Mesendoderm (in vitro differentiated cells): ENCODE measurements around the gene MIA2.
"Not testable (repeated sequence)": the region's sequence is repeated elsewhere in the genome, so short reads cannot be mapped to it uniquely, and the experiment has no call there.

ENCODE experiments used
- DNase-seq: peaks from one replicate; pipeline ENCODE4 v3.0.0; 2013
- H2AK5ac ChIP-seq: 2 replicates; pipeline ENCODE4 v1.6.1; 2013; ENCODE audit warnings: low read length, inconsistent platforms
- H2BK120ac ChIP-seq: 2 replicates; pipeline ENCODE4 v1.6.1; 2013; ENCODE audit warnings: low read depth, mild to moderate bottlenecking, low read length, moderate library complexity, mixed read lengths
- H2BK15ac ChIP-seq: replicated peaks from 2 replicates; pipeline ENCODE4 v1.6.1; 2013; ENCODE audit warnings: low read depth, mild to moderate bottlenecking, moderate library complexity
- H2BK5ac ChIP-seq: 2 replicates; pipeline ENCODE4 v1.6.1; 2013; ENCODE audit warnings: low read length, inconsistent platforms
- H3K18ac ChIP-seq: 2 replicates; pipeline ENCODE4 v1.6.1; 2013; ENCODE audit warnings: mild to moderate bottlenecking, low read length, mixed read lengths
- H3K23ac ChIP-seq: one replicate; pipeline ENCODE4 v1.6.1; 2013; ENCODE audit warnings: low read length
- H3K27ac ChIP-seq: 2 replicates; pipeline ENCODE4 v1.5.1; 2013; ENCODE audit warnings: low read depth, mild to moderate bottlenecking, inconsistent platforms, low read length, moderate library complexity
- H3K27me3 ChIP-seq: 2 replicates; pipeline ENCODE4 v1.6.1; 2013; ENCODE audit warnings: low read length, control low read depth, mild to moderate bottlenecking, inconsistent platforms; ENCODE audit not compliant: insufficient read depth, poor library complexity
- H3K36me3 ChIP-seq: 2 replicates; pipeline ENCODE4 v1.6.1; 2013; ENCODE audit warnings: low read length, inconsistent platforms; ENCODE audit not compliant: control insufficient read depth, insufficient read depth
- H3K4ac ChIP-seq: one replicate; pipeline ENCODE4 v1.6.1; 2013; ENCODE audit warnings: low read depth, mild to moderate bottlenecking, low read length, moderate library complexity
- H3K4me1 ChIP-seq: 2 replicates; pipeline ENCODE4 v1.6.1; 2013; ENCODE audit warnings: low read depth, low read length, inconsistent platforms; ENCODE audit not compliant: control insufficient read depth
- H3K4me2 ChIP-seq: 2 replicates; pipeline ENCODE4 v1.6.1; 2013; ENCODE audit warnings: low read length
- H3K4me3 ChIP-seq: 2 replicates; pipeline ENCODE4 v1.5.1; 2013; ENCODE audit warnings: mild to moderate bottlenecking, low read length
- H3K56ac ChIP-seq: one replicate; pipeline ENCODE4 v1.6.1; 2013; ENCODE audit warnings: low read length
- H3K79me1 ChIP-seq: 2 replicates; pipeline ENCODE4 v1.6.1; 2013; ENCODE audit warnings: low read length, inconsistent platforms
- H3K79me2 ChIP-seq: 2 replicates; pipeline ENCODE4 v1.6.1; 2013; ENCODE audit warnings: mild to moderate bottlenecking, low read length; ENCODE audit not compliant: control insufficient read depth, insufficient read depth
- H3K9ac ChIP-seq: 2 replicates; pipeline ENCODE4 v1.6.1; 2013; ENCODE audit warnings: low read length, inconsistent platforms
- H4K5ac ChIP-seq: one replicate; pipeline ENCODE4 v1.6.1; 2013; ENCODE audit warnings: low read length
- H4K8ac ChIP-seq: one replicate; pipeline ENCODE4 v1.6.1; 2013; ENCODE audit warnings: low read depth, mild to moderate bottlenecking, control low read depth, low read length, moderate library complexity
- WGBS: extraction: QIAGEN DNeasy Blood & Tissue Kit; methylation state at CpG from one replicate; pipeline ENCODE4 v1.1.7; 2013; ENCODE audit warnings: low lambda C conversion rate, missing lambda C conversion rate; ENCODE audit not compliant: insufficient coverage; ENCODE audit errors: extremely low coverage; 5-methylcytosine and 5-hydroxymethylcytosine counted together

MIA2 gene

DNA sequence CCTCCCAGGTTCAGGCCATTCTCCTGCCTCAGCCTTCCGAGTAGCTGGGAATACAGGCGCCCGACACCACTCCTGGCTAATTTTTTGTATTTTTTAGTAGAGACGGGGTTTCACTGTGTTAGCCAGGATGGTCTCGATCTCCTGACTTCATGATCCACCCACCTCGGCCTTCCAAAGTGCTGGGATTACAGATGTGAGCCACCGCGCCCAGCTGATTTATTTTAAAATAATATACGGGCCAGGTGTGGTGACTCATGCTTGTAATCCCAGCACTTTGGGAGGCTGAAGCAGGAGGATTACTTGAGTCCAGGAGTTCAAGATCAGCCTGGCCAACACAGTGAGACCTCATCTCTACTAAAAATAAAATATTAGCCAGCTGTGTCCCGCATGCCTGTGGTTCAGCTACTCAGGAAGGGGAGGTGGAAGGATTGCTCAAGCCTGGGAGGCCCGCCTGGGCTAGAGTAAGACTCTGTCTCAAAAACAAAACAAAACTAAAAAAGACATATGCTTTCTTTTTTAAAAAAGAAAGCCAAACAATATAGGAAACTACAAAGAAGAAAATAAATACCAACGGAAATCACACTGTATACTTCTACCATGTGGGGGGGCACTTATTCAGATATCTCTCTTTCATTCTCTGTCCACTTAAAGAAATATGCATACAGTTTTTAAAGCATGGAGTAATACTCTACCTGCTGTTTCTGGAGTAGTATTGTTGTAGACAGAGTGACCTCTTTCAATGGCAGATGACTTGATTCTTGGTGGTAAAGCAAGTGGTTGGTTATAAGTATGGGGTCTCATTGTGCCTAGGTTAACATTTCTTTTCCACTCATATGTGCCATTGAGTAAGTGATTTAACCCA lies 930 bp upstream of the MIA2 start:
- no peaks in the 10 kb centered on the region for H3K79me1 ChIP-seq
- no peaks in the 10 kb centered on the region for H3K36me3 ChIP-seq
- no peak overlapping the region for H4K5ac ChIP-seq
- H3K18ac ChIP-seq = no peak overlapping the region
- H3K4ac ChIP-seq = no peak overlapping the region
- no peak overlapping the region for H3K27ac ChIP-seq
- H3K9ac ChIP-seq = no peak overlapping the region
- no peak overlapping the region for H3K56ac ChIP-seq
- no peak overlapping the region for H4K8ac ChIP-seq
- no peaks in the 10 kb centered on the region for H3K27me3 ChIP-seq
- H3K79me2 ChIP-seq = no peaks in the 10 kb centered on the region
- no CpG with 5 or more reads among the region's 12 CpGs for WGBS
- DNase-seq = no peak
- H3K4me3 ChIP-seq = no peak overlapping the region
- H3K4me1 ChIP-seq = no peaks in the 10 kb centered on the region
- H2BK5ac ChIP-seq = no peak overlapping the region
- H2AK5ac ChIP-seq = no peak overlapping the region
- no peak overlapping the region for H2BK15ac ChIP-seq
- H2BK120ac ChIP-seq = no peak overlapping the region
- no peak overlapping the region for H3K4me2 ChIP-seq
- H3K23ac ChIP-seq = no peak overlapping the region

DNA sequence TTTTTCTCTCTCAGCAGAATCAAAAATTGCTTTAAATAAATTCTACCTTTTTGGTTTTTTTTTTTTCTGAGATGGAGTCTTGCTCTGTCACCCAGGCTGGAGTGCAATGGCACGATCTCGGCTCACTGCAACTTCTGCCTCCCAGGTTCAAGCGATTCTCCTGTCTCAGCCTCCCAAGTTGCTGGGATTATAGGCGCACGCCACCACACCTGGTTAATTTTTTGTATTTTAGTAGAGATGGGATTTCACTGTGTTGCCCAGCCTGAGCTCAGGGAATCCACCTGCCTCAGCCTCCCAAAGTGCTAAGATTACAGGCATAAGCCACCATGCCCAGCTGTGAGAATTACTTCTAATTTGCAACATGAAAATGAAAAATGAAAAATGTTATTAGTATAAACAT lies 1.3 kb downstream of the MIA2 start:
- not testable (repeated sequence) for H4K8ac ChIP-seq, H3K79me1 ChIP-seq, H2BK5ac ChIP-seq, H2AK5ac ChIP-seq, H3K18ac ChIP-seq, H3K36me3 ChIP-seq, H3K27ac ChIP-seq, H2BK120ac ChIP-seq, H3K4ac ChIP-seq, H4K5ac ChIP-seq, H3K4me3 ChIP-seq, H2BK15ac ChIP-seq, DNase-seq, H3K4me2 ChIP-seq, H3K56ac ChIP-seq, H3K23ac ChIP-seq, H3K27me3 ChIP-seq, H3K79me2 ChIP-seq, H3K4me1 ChIP-seq, H3K9ac ChIP-seq
- WGBS = no CpG with 5 or more reads among the region's 5 CpGs

DNA sequence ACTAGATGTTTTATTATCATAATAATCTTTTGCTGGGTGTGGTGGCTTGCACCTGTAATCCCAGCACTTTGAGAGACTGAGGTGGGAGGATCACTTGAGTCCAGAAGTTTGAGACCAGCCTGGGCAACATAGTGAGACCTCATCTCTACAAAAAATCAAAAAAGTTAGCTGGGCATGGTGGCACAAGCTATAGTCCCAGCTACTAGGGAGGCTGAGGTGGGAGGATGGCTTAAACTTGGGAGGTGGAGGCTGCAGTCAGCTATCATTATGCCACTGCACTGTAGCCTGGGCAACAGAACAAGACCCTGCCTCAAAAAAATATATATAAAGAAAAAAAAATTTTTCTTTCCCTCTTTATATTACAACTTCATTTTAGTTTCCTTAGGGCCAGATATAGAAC lies 1.8 kb downstream of the MIA2 start:
- H3K23ac ChIP-seq, H3K4ac ChIP-seq, H2BK5ac ChIP-seq, H3K56ac ChIP-seq, H4K8ac ChIP-seq, H3K4me1 ChIP-seq, H3K9ac ChIP-seq, H3K4me2 ChIP-seq, H3K27ac ChIP-seq, H2BK15ac ChIP-seq, DNase-seq, H3K36me3 ChIP-seq, H3K18ac ChIP-seq, H4K5ac ChIP-seq, H3K79me1 ChIP-seq, H3K27me3 ChIP-seq, H3K4me3 ChIP-seq, H2BK120ac ChIP-seq, H3K79me2 ChIP-seq, H2AK5ac ChIP-seq: not testable (repeated sequence)

DNA sequence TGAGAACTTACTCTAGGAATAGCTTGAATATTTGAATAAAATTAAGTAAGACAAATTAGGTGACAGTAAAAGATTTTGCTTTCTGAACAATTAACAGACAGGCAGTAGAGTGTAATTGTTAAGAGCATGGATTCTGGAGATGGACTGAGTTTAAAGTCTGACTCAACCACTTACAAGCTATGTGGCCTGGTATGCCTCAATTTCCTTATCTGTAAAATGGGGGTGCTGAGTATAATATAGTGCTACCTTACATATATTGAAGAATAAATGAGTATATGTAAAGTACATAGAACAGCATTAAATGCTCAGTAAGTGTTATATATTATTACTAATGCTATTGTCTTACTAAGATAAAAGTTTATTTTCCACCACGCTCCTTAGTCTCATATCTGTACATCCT lies 7.1 kb downstream of the MIA2 start:
- H3K4me3 ChIP-seq = no peak overlapping the region
- no peak overlapping the region for H3K18ac ChIP-seq

DNA sequence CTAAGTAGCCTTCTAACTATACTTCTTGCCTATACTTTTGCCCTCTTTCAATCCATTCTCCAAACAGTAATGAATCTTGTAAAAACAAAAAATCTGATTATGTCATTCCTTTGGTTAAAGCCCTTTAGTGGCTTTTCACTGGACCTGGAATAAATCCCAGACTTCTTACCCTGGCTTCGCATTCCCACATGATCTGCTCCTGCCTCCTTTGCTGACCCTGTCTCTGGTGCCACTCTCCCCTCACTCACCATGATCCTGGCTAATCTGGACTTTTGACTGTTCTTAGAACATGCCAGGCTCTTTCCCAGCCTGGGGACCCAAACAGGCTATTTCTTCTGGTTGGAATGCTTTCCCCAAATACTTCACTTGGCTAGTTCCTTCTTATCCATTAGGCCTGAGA lies 7.9 kb downstream of the MIA2 start:
- Histone ChIP-seq H3K4me3 (no peak overlapping the region), H3K9ac (no peak overlapping the region), H3K27ac (no peak overlapping the region), H3K4me2 (no peak overlapping the region), H4K8ac (no peak overlapping the region), H2BK5ac (no peak overlapping the region), H3K4ac (no peak overlapping the region), H4K5ac (no peak overlapping the region), H3K36me3 (no peaks in the 10 kb centered on the region), H2BK15ac (no peak overlapping the region), H3K4me1 (no peaks in the 10 kb centered on the region), H3K27me3 (no peaks in the 10 kb centered on the region), H3K56ac (no peak overlapping the region), H2AK5ac (no peak overlapping the region), H3K18ac (no peak overlapping the region), H2BK120ac (no peak overlapping the region), H3K79me2 (no peaks in the 10 kb centered on the region), H3K23ac (no peak overlapping the region), H3K79me1 (no peaks in the 10 kb centered on the region)
- WGBS = no CpG with 5 or more reads among the region's 1 CpG
- no peak for DNase-seq

More for the DNA sequence above, 7.1 kb downstream of the MIA2 start:
- Histone ChIP-seq H2AK5ac (no peak overlapping the region), H3K27ac (no peak overlapping the region), H3K4ac (no peak overlapping the region), H3K36me3 (no peaks in the 10 kb centered on the region), H3K56ac (no peak overlapping the region), H3K27me3 (no peaks in the 10 kb centered on the region), H2BK15ac (no peak overlapping the region), H3K79me1 (no peaks in the 10 kb centered on the region), H3K4me2 (no peak overlapping the region), H3K9ac (no peak overlapping the region), H2BK5ac (no peak overlapping the region), H3K4me1 (no peaks in the 10 kb centered on the region), H4K8ac (no peak overlapping the region), H2BK120ac (no peak overlapping the region), H3K23ac (no peak overlapping the region), H4K5ac (no peak overlapping the region), H3K79me2 (no peaks in the 10 kb centered on the region)
- DNase-seq = no peak
- WGBS = no CpG with 5 or more reads among the region's 1 CpG

DNA sequence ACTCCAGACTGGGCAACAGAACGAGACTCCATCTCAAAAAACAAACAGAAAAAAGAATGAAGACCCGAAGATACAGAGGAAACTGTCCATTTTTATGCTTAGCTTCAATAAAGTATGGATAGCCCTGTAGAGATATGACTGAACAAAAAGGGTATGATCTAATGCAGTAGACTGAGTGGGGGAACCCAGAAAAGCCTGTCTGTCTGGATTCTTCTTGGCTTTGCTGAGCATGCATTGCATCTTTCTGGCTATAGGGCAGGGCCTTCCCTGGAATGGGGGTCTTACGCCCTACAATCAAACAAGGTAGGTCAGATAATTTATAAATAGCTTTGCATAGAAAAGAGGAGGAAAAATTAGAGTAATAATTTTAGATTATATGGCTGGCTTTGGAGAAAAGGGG lies 10.1 kb downstream of the MIA2 start:
- Histone ChIP-seq H4K5ac (no peak overlapping the region), H3K79me2 (no peaks in the 10 kb centered on the region), H3K4ac (no peak overlapping the region), H3K27ac (no peak overlapping the region), H4K8ac (no peak overlapping the region), H2BK15ac (no peak overlapping the region), H3K4me2 (no peak overlapping the region), H3K79me1 (no peaks in the 10 kb centered on the region), H3K27me3 (no peaks in the 10 kb centered on the region), H3K4me1 (no peaks in the 10 kb centered on the region), H2AK5ac (no peak overlapping the region), H2BK5ac (no peak overlapping the region), H3K4me3 (no peak overlapping the region), H2BK120ac (no peak overlapping the region), H3K36me3 (no peaks in the 10 kb centered on the region), H3K9ac (no peak overlapping the region), H3K56ac (no peak overlapping the region), H3K23ac (no peak overlapping the region), H3K18ac (no peak overlapping the region)
- WGBS = no CpG with 5 or more reads among the region's 3 CpGs
- no peak for DNase-seq
